GM21528 (cell line): ENCODE measurements around the gene DGKB.

ENCODE experiments used
- ATAC-seq: cut with Tn5 transposase; IDR thresholded peaks from one replicate; pipeline ENCODE4 v1.9.1; 2021; ENCODE audit warnings: mild to moderate bottlenecking, moderate library complexity; ENCODE audit not compliant: unreplicated experiment, low FRiP score

The DGKB gene

DNA sequence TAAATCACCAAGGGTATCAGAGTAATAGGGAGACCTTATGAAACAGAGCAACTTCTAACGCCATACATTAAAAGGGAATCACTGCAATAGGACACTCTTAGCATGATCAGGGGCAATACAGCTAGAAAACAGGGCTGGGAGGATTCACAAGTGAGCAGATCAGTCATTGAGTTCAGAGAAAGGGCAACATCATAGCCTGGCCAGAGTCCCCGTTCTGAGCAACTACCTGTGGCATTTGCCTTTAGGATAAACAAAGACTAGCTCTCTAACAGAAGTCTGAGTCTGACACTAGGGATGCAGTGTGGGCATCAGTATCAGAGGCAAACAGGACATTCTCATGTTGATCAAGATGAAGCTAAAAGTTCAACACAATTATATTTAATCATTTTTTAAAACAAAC lies 297.9 kb downstream of the DGKB start:
- ATAC-seq = no peak

DNA sequence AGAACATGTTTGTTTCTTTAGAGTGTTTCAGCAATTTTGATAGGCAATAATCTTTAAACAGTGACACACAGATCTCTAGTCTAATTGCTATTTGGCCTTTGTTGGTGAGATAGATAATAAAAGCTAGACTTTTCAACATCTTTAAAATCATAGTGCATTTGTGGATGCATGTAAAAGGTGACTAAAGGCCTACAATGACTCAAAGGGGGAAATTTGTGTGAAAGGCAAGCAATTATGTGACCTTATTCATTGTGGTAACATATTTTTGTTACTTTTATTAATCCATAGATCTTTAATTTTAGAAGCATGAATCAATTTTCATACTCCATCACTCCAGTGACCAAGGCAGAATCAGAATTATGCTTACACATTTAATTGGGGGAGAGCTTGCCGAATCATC lies 299.7 kb downstream of the DGKB start:
- ATAC-seq = no peak

DNA sequence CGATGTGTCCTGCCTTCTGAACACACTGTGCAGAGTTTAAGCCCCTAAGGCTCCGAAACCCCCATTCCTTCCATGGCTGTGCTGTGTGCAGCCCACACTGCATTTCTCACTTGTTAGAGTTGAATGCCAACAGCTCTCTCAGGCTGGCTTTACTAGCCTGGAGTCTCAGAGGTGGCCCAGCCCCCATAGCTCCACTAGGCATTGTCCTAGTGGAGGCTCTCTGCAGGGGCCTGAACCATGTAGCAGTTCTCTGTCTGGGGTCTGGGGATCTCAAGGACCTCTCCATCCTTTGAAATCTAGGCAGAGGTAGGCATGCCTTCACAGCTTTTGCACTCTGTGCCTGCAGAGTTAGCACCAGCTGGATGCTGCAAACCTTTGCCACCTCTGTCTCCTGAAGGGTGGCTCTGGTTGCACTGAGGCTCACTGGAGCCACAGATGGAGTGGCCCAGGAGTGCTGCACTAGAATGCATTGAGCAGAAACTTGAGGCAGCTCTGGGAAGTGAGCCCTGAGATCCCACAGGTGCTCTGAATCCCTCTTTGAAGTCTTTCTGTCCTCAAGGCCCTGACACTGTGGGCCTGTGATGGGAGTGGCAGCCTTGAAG lies 301.7 kb downstream of the DGKB start:
- no peak for ATAC-seq

DNA sequence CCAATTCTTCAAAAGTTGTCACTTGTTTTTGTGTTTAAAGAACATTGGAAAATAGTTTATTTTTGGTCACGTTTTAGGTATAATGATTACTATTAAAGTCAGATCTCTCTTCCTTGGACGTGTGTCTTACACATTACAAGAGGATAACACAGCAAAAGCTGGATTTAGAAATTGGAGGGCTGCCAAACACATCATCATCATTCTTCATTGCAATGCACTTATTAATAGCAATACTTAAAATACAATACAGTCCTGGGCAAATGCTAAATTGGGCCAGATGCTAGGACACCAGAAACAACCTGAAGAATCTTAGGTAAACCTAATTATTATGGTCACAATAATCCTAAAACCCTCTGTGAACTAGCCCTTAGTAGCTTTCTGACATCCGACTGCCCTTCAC lies 303.6 kb downstream of the DGKB start:
- no peak for ATAC-seq

GRCh38 chr7:14596421-14596820 lies 306.1 kb downstream of the DGKB start:
- no peak for ATAC-seq

GRCh38 chr7:14590206-14590605 lies 312.3 kb downstream of the DGKB start:
- no peak for ATAC-seq

GRCh38 chr7:14585232-14585631 lies 317.3 kb downstream of the DGKB start:
- no peak for ATAC-seq

- ATAC-seq = no peak
Observed at GRCh38 chr7:14583518-14583917, 319.0 kb downstream of the DGKB start.

- ATAC-seq = no peak
Observed at GRCh38 chr7:14582010-14582409, 320.5 kb downstream of the DGKB start.

DNA sequence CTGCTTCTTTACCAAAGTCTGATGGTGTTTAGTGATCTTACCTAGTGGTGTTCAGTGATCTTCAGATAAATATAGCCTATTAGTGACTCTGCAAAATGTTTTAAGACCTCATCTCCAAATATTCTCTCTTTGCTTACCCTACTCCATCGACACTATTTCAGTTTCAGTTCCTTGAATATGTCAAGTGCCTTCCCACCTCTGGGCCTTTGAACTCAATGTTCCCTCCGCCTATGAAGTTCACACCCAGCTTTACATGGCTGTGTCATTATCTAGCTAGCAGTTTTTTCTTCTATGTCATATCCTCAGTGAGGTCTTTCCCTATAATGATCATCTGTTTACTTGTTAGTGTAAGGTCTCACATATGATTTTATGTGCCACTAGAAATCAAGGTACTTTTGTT lies 322.6 kb downstream of the DGKB start:
- no peak for ATAC-seq

- ATAC-seq = no peak
Observed at GRCh38 chr7:14576578-14576977, 326.0 kb downstream of the DGKB start.

- no peak for ATAC-seq
Observed at GRCh38 chr7:14570750-14571607, 331.6 kb downstream of the DGKB start.

GRCh38 chr7:14552060-14552459 lies 350.5 kb downstream of the DGKB start:
- ATAC-seq = no peak

- ATAC-seq = no peak
Observed at GRCh38 chr7:14551310-14551709, 351.2 kb downstream of the DGKB start.

- no peak for ATAC-seq
Observed at GRCh38 chr7:14542624-14543023, 359.9 kb downstream of the DGKB start.

DNA sequence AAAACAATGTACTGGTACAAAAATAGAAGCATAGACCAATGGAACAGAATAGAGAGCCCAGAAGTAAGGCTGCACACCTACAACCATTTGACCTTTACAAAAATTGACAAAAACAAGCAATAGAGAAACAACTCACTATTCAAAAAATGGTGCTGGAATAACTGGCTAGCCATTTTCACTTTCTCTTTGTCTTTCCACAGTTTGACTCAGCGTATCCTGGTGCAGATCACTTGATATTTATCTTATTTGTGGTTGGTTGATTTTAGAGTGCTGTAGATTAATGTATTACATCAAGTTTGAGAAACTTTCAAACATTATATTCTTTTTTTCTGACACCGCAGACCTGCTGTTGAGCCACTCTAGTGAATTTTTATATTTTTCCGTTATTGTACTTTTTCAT lies 381.4 kb downstream of the DGKB start:
- no peak for ATAC-seq

- ATAC-seq = no peak
Observed at GRCh38 chr7:14510268-14510667, 392.3 kb downstream of the DGKB start.

- ATAC-seq = no peak
Observed at GRCh38 chr7:14507617-14508016, 394.9 kb downstream of the DGKB start.

GRCh38 chr7:14505906-14506305 lies 396.6 kb downstream of the DGKB start:
- ATAC-seq = no peak

DNA sequence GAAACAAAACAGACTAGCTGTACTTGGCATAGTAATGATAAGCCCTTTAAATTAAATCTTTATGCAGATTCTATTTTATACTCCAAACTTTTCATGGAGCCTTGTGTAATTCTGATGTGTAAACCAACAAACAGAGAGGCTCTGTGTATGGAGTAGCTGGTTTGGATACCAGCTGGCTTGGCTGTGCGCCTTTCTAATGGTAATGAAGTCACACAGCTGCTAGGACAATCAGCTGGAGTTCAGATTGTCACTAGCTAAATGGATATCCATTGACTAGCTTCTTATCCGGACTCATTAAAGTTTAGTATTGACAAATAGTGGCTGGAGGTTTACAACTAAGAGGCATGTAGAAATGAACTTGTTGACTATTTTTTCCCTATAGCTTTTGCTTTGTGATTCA lies 398.4 kb downstream of the DGKB start:
- ATAC-seq = no peak

- no peak for ATAC-seq
Observed at GRCh38 chr7:14503623-14504022, 398.9 kb downstream of the DGKB start.

- no peak for ATAC-seq
Observed at GRCh38 chr7:14501436-14501835, 401.1 kb downstream of the DGKB start.
